HG03097 (cell line): ENCODE data around the gene MYBL2.
"Not testable (repeated sequence)": the region's sequence is repeated elsewhere in the genome, so short reads cannot be mapped to it uniquely, and the experiment has no call there.

Source experiments
- ATAC-seq: cut with Tn5 transposase; IDR thresholded peaks from one replicate; pipeline ENCODE4 v1.9.1; 2021; ENCODE audit not compliant: unreplicated experiment, low FRiP score

MYBL2 gene

DNA sequence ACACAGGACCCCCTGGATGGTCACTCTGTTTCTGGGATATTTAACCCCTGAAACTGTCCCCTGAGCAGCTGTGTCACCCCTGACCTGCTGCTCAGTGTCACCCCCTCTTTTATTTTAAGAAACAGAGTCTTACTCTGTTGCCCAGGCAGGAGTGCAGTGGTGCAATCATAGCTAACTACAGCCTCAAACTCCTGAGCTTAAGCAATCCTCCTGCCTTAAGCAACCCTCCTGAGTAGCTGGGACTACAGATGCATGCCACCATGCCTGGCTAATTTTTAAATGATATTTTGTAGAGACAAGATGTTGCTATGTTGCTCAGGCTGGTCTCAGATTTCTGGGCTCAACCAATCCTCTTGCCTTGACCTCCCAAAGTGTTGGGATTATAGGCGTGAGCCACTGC, 81.4 kb downstream of the MYBL2 start:
- ATAC-seq: no peak

DNA sequence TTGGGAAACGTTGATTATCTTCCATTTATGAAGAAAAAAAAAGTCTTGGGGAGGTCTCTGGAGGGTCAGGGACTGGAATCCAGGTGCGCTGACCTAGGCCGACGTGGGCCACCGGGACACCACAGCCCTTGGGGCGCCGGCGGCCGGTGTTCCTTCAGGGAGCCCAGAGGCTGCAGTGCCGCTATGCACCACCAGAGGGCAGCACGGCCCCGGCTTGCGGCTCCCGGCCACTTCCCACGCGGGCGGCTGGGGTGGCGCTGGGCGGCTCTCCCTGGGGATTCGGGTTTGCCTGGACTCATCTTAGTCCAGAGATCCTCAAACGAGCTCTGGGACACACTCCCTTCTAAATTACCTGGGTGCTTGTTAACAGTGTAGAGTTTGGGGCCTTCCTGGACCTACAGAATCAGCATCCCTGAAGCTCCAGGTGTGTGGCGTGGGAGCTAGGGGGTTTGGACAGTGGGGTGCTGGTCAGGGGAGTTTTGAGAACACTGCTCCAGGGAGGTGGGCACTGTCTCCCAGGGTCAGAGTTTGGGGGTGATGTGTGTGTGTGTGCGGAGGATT, 82.9 kb downstream of the MYBL2 start:
- no peak for ATAC-seq

DNA sequence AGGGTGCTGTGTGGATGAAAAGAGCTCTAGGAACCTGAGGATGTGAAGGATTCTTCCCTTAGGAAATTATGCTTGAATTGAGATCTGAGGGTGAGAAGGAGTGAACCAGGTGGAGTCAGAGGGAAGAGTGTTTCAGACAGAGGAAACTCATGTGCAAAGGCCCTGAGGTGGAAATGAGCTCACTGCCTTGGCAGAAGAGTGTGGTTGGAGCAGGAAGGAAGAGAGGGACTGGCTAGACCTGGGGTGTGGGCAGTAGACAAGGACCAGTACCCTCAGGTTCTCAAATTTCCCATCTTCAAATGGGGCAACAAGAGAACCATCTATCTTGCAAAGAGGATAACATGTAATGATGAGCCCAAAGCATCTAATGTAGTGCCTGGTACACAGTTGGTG, 83.9 kb downstream of the MYBL2 start:
- ATAC-seq: no peak

DNA sequence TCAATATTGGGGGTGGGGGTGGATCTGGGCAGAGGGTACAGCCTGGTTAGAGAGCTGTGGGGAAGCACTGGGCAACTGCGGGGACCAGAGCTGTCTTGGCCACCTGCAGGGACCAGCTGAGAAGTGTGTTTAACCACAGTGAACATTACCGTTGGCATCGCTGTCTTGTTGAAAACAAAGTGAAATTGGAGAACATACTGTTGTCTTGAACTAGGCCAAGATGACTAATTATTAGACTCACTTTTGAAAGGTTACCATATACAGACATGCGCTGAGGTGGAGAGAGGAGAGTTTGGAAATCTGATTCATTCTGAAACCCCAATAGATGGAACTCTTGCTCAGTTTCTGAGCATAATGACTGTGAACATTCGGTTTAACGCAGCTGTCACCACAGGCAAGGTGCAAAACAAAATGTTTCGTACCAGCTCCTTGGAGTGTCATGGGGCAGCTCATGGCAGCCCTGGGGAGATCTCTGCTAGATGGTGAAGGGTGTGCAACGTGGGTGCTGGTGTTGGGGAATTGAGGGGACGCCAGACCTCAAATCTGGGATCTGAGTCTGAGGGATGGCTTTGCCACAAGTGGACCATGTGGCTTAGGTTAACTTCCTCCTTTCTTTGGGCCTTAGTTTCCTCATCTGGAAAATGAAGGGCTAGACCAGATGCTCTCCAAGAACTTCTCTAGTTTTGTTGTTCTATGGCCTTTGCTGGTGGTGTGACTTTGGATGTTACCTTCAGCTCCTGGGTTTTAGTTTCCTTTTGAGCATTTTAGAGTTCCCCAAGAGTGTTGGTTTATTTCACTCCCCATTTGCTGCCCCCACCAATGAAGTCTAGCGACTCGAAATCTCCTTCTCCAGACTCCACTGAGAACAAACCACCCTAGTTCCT, 84.5 kb downstream of the MYBL2 start:
- peak; percentile 68 for ATAC-seq

DNA sequence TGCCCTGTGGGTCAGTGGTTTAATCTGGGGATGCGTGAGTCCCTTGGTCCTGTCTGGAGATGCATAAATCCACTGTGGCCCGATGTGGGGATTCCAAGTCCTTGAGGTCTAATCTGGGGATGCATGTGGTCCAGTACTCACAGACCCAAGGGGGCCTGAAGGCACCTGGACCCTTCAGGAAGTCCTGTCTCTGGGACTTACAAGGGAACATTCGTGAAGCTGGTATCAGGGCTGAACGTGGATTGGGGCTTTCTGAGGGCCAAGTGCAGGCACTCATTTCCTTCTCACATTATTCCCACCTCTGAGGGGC, 85.1 kb downstream of the MYBL2 start:
- ATAC-seq: peak; percentile 3

DNA sequence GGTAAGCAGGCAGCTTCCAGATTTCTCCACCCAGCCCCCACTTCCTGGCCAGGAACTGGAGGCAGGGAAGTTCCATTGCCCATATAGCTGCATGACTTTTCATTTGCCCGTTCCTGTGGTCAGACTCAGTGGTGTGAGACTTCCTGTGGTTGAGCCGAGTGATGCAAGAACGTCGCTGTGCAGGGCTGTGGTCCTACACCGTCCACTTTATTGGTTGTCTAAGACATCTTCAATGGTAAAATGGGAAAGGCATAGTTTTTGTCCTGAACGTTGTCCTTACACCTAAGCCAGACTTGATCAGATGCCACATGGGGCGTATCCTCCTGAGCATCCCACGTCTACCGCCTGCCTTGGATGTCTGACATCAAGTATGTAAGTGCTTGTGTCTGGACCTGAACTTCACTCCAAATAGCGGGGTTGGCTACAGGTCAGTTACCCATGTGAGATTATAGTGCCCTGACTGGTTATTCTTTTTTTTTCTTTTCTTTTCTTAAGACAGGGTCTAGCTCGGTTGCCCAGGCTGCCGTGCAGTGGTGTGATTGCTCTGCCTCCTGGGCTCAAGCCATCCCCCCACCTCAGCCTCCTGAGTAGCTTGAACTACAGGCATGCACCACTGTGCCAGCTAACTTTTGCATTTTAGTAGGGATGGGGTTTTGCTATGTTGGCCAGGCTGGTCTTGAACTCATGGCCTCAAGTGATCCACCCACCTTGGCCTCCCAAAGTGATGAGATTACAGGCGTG, 85.8 kb downstream of the MYBL2 start:
- peak; percentile 36 for ATAC-seq

DNA sequence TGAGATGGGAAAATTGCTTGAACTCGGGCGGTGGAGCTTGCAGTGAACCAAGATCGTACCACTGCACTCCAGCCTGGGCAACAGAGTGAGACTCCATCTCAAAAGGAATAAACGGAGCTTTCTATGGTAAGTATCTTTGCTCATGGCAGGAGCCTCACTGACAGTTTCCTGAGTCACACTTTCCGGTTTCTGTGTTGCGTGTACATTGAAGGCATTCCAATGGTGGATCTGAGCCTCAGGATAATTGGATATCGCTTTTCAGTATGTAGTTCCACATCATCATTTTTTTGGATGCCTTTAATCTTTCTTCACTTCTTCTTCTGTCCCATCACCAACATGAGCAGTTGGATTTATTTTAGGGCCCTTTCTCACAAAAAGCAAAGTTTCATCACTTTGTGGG, 88.5 kb downstream of the MYBL2 start:
- no peak for ATAC-seq

DNA sequence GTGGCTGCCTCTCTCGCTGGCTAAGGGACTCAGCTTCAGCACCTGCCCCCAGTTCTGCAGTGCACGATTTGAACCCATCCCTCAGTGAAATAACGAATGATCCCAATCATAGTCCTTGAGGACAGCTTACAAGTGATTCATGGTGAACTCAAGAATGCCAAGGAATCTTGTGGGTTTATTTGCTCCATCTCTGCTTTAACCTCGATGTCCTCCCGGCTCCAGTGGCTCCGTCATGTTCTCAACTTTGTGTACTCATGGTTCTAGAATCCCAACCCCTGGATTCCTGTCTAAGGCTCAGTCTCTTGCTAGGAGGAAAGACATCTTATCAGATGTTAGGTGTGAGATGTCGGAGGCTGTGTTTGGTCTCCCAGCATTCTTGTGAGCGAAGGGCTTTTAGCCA, 88.9 kb downstream of the MYBL2 start:
- no peak for ATAC-seq

DNA sequence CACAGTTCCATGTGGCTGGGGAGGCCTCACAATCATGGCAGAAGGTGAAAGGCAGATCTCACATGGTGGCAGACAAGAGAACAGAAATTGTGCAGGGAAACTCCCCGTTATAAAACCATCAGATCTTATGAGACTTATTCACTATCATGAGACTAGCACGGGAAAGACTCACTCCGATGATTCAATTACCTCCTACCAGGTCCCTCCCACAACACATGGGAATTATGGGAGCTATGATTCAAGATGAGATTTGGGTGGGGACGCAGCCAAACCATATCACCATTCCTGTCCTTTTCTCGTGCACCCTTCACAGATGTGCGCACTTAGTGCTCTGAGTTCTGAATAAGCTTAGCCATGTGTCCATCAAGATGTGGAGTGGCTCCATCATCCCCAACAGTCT, 91.0 kb downstream of the MYBL2 start:
- not testable (repeated sequence) for ATAC-seq

DNA sequence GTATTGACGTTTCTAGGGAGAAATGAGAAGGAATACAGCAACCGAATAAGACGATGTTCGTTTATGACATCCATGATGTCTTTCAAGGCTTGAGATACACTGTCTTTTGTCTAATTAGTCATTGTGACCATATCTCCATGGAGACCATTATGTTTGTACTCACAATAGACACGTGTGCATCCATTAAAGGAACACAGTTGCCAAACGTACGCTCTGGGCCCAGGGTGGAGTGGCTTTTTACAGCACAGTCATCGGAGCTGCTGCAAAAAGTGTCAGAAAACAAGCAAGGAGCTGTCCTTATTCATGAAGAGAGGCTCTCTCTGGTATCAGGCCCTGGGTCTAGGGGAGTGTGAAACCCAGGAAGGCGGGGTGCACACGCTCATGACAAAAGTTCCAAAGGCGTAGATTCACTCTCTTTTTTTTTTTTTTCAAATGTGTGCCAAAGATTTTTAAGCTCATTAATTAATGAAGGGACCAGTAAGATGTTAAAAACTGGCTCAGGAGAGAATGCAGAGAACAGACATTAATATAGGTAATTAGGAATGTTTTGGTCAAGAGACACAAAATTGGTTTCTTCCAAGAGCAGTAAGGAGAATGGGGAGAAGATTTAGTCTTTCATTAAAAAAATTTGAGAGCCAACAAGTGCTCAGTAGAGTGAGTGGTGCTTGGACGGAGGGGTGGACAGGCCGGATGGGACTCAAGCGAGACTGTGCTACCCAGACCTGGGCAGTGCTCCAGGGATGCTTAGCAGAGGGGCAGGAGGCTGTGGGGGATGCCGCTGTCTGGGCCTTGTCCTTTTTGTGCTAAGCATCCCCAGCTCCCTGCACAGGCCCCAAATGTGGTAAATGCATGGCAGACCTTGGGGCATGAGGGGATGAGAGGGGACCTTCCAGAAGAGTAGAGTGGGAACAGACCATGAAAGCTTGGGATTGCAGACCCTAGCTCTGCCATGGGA, 94.7 kb downstream of the MYBL2 start:
- ATAC-seq: no peak

DNA sequence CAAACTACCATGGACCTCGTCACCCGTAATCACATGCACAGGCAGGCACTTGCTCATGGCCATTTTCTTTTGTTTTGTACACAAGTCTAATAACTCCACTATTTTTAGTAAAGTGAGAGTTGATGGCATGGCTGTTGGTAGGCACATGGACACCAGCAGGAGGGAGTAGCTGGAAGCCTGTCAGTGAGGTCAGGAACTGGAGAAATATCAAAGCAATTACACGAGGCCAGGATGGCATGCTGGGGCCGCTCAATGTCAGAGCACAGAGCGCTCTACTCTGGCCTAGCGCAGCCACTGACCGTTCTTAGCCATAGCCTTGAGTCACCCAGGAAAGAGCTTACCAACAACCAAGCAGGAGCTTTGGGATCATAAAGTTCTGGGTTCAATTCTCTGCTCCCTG, 96.0 kb downstream of the MYBL2 start:
- ATAC-seq: no peak

DNA sequence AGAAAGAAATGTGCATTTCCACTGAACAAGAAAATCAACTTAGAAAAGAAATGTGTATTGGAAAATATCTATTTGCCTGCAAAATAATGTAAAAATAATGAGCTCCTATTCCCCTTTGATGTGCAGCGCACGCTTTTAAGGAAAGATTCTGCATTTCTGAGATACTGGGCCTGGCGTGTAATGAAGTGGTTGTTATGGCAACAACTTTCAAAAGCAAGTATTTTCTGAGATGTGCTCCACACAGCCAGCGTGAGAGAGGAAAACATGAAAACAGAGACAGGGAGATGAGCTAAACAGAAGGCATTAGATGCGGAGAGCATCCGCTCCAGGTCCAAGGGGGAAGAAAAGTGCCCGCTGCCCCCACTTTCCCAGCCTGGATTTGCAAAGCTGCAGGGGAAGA, 99.0 kb downstream of the MYBL2 start:
- ATAC-seq: no peak
